Measurements from ENCODE around the gene NAA30. TPM values are rescaled to one million over a fixed set of nuclear protein-coding genes. Genes with fewer than 3 reads are reported as not detected.

The NAA30 gene
- total and polyA plus RNA-seq, 8 donors: 3.1 to 31.6 (median 16.3) TPM

- H3K36me3 ChIP-seq: peaks cover 0 to 2% (median 0%) of the 10 kb centered on the region in 4 donors
- intact Hi-C loops (cut with DNase I; ENCODE audit: low total_unique reads): no loop called here
- 5 to 18% (median 9%) methylated on average over 23 of the region's 23 CpGs for WGBS, 5 donors
- H3K27me3 ChIP-seq: no peaks in the 10 kb centered on the region
- peak overlapping the region; percentile 87 to 97 (median 90) for H3K27ac ChIP-seq
- no peaks in the 10 kb centered on the region for H3K9me3 ChIP-seq
- H3K4me1 ChIP-seq: peaks cover 19 to 40% (median 31%) of the 10 kb centered on the region in 4 donors
- no peak for TF ChIP-seq POLR2A (IDR thresholded peaks at IDR 0.05)
- TF ChIP-seq POLR2AphosphoS5 (IDR thresholded peaks at IDR 0.05): no peak
- DNase-seq: peak in 1 of 2 donors; percentile 38
- peak overlapping the region; percentile 69 to 95 (median 85) for H3K4me3 ChIP-seq
These were observed 1.3 kb downstream of the NAA30 start for GRCh38 chr14:57391517-57392195.

GRCh38 chr14:57392830-57393229 is 2.4 kb downstream of the NAA30 start:
- Histone ChIP-seq H3K27me3 (no peaks in the 10 kb centered on the region), H3K9me3 (no peaks in the 10 kb centered on the region), H3K27ac (no peak overlapping the region), H3K4me1 (peaks cover 19 to 40% (median 31%) of the 10 kb centered on the region in 4 donors), H3K36me3 (peaks cover 5 to 14% (median 8%) of the 10 kb centered on the region in 4 donors), H3K4me3 (peak overlapping the region in 3 of 4 donors; percentile 69 to 95 (median 84))
- intact Hi-C loops (cut with DNase I; ENCODE audit: low total_unique reads): no loop called here
- no peak for TF ChIP-seq POLR2AphosphoS5 (IDR thresholded peaks at IDR 0.05)
- no peak for TF ChIP-seq POLR2A (IDR thresholded peaks at IDR 0.05)
- no peak for TF ChIP-seq EP300 (IDR thresholded peaks at IDR 0.05)
- no peak for TF ChIP-seq CTCF (IDR thresholded peaks at IDR 0.05)
- no peak for DNase-seq

GRCh38 chr14:57400556-57401494 is 10.4 kb downstream of the NAA30 start:
- 79 to 88% (median 85%) methylated on average over 4 of the region's 4 CpGs for WGBS, 5 donors
- intact Hi-C loops (cut with DNase I; ENCODE audit: low total_unique reads): no loop called here
- no peak overlapping the region for H3K4me3 ChIP-seq

GRCh38 chr14:57401501-57401900 is 11.1 kb downstream of the NAA30 start:
- H3K27ac ChIP-seq: no peak overlapping the region
- H3K36me3 ChIP-seq: peaks cover 13 to 60% (median 48%) of the 10 kb centered on the region in 4 donors
- intact Hi-C loops (cut with DNase I; ENCODE audit: low total_unique reads): no loop called here
- WGBS, 5 donors: 36 to 72% (median 56%) methylated on average over 2 of the region's 2 CpGs
- DNase-seq: no peak
- TF ChIP-seq POLR2AphosphoS5 (IDR thresholded peaks at IDR 0.05) (no peak), POLR2A (IDR thresholded peaks at IDR 0.05) (no peak), EP300 (IDR thresholded peaks at IDR 0.05) (no peak), CTCF (IDR thresholded peaks at IDR 0.05) (no peak)
- no peaks in the 10 kb centered on the region for H3K27me3 ChIP-seq
- H3K4me1 ChIP-seq: peaks cover 0 to 22% (median 14%) of the 10 kb centered on the region in 4 donors
- H3K9me3 ChIP-seq: no peaks in the 10 kb centered on the region
- no peak overlapping the region for H3K4me3 ChIP-seq

More at GRCh38 chr14:57400556-57401494, 10.4 kb downstream of the NAA30 start:
- TF ChIP-seq POLR2AphosphoS5 (IDR thresholded peaks at IDR 0.05) (no peak), POLR2A (IDR thresholded peaks at IDR 0.05) (no peak), CTCF (IDR thresholded peaks at IDR 0.05) (no peak), EP300 (IDR thresholded peaks at IDR 0.05) (no peak)
- H3K27me3 ChIP-seq: no peaks in the 10 kb centered on the region
- no peaks in the 10 kb centered on the region for H3K9me3 ChIP-seq
- no peak for DNase-seq
- H3K4me1 ChIP-seq: peaks cover 0 to 25% (median 16%) of the 10 kb centered on the region in 4 donors
- H3K36me3 ChIP-seq: peaks cover 13 to 61% (median 48%) of the 10 kb centered on the region in 4 donors
- no peak overlapping the region for H3K27ac ChIP-seq
